Panc1 (cell line): ENCODE data around the gene PRMT5. TPM values are rescaled to one million over a fixed set of nuclear protein-coding genes. Genes with fewer than 3 reads are reported as not detected.

ENCODE experiments used
- ATAC-seq: fragments of 200-7000 bp; cut with Tn5 transposase; 2 replicates; pipeline ENCODE4 v1.9.1; 2020; ENCODE audit warnings: mild to moderate bottlenecking, moderate library complexity
- BruUV-seq: library from RNA; stranded (reverse); fragments of 400-500 nt; replicated peaks from 2 replicates; lab custom pipeline; 2021; lab: Mats Ljungman, UMichigan
- CTCF ChIA-PET: fragments of 300-600 bp; sonication (Branson Sonifier 250); formaldehyde crosslinking; loops from one replicate; lab custom pipeline; 2022; ENCODE audit warnings: antibody characterized with exemption; lab: Charles Lee
- POLR2A ChIA-PET: fragments of 300-600 bp; sonication (Branson Sonifier 250); formaldehyde crosslinking; loops from one replicate; lab custom pipeline; 2022; ENCODE audit warnings: antibody characterized with exemption; lab: Charles Lee
- DNase-seq: peaks from one replicate; pipeline ENCODE4 v3.0.0-alpha.2; 2010; ENCODE audit warnings: low read depth, low spot score
- H3K27ac ChIP-seq: 2 replicates; pipeline ENCODE4 v1.5.1; 2011; ENCODE audit warnings: mild to moderate bottlenecking, low read length, inconsistent platforms
- H3K27me3 ChIP-seq: fragments of 200-500 bp; sonication (Bioruptor generic); 2 replicates; pipeline ENCODE4 v1.6.0; 2014; ENCODE audit warnings: low read length, inconsistent platforms; ENCODE audit not compliant: control insufficient read depth, insufficient read depth
- H3K36me3 ChIP-seq: fragments of 200-500 bp; sonication (Bioruptor generic); 2 replicates; pipeline ENCODE4 v1.5.1; 2014; ENCODE audit warnings: inconsistent platforms, mild to moderate bottlenecking, low read length, moderate library complexity; ENCODE audit not compliant: control insufficient read depth, insufficient read depth
- H3K4me1 ChIP-seq: 2 replicates; pipeline ENCODE4 v1.5.1; 2011; ENCODE audit warnings: inconsistent platforms, mild to moderate bottlenecking, low read length, moderate library complexity; ENCODE audit not compliant: control insufficient read depth, insufficient read depth
- H3K4me3 ChIP-seq, 2 experiments: 2 replicates each; pipeline ENCODE4 v1.5.1; 2011 to 2012; ENCODE audit warnings: low read depth in 2 of 2, low read length in 2 of 2, mild to moderate bottlenecking in 2 of 2, inconsistent platforms in 1 of 2, moderate library complexity in 1 of 2
- H3K9me3 ChIP-seq: fragments of 200-500 bp; sonication (Bioruptor generic); 2 replicates; pipeline ENCODE4 v1.5.1; 2014; ENCODE audit warnings: low read depth, mild to moderate bottlenecking, inconsistent platforms, low read length, moderate library complexity; ENCODE audit not compliant: control insufficient read depth, insufficient read depth
- POLR2AphosphoS5 ChIP-seq: IDR thresholded peaks from 2 replicates; pipeline ENCODE4 v1.6.1; 2012; ENCODE audit warnings: mild to moderate bottlenecking, low read depth, low read length, moderate library complexity
- SIN3A ChIP-seq: IDR thresholded peaks from 2 replicates; pipeline ENCODE4 v1.6.1; 2012; ENCODE audit warnings: low read depth, mild to moderate bottlenecking, low read length, moderate library complexity, borderline replicate concordance; ENCODE audit not compliant: insufficient read depth
- TCF7L2 ChIP-seq: IDR thresholded peaks from 2 replicates; pipeline ENCODE4 v1.6.1; 2011; ENCODE audit warnings: mild to moderate bottlenecking, low read depth, low read length, inconsistent platforms
- in situ Hi-C: cut with HindIII; loops from 2 replicates; pipeline ENCODE4 v1.10.0; 2016; ENCODE audit warnings: low sequenced_read_pairs, low pct_unique_long_range_greater_than_20kb
- intact Hi-C: fragments of 100-400 bp; cut with micrococcal nuclease; formaldehyde crosslinking; loops from one replicate; pipeline ENCODE4 v1.10.0; 2022; ENCODE audit not compliant: unreplicated experiment
- total RNA-seq: library from RNA; stranded (reverse); gene quantifications from one replicate; pipeline ENCODE4 v1.2.1, GENCODE V29; 2021; ENCODE audit not compliant: unreplicated experiment
- TF ChIP-seq, protein P1 (sequence below), 2 experiments: IDR thresholded peaks; 2 replicates each; pipeline ENCODE4 v1.6.1; 2011 to 2012; ENCODE audit warnings: low read depth in 2 of 2, control low read depth in 1 of 2, low read length in 1 of 2, mild to moderate bottlenecking in 1 of 2, moderate library complexity in 1 of 2; ENCODE audit not compliant: insufficient read depth in 1 of 2
- TF ChIP-seq, protein P2 (sequence below): fragments of 450-650 bp; IDR thresholded peaks from 2 replicates; pipeline ENCODE4 v1.5.1; 2017; ENCODE audit warnings: mild to moderate bottlenecking

PRMT5 gene
- total RNA-seq, 1 experiment from 2014 or later = 108 TPM

DNA sequence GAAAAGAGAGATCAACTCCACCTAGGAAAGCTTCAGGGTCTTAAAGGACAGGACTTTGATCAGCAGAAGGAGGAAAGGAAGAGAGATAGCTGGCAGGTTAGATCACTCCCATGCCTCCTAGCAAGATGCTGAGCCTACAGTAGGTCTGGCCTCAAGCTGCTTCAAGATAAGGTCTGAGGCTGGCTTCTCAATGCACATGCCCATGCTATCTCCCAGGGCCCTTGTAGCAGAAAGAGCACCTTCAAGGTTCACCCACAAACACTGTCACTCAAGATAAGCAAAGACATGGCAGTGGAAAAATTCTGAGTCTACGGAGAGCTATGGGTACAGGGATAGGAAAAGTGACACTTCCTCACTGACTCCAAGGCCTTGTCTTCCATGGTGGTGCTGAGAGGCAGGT, 31.8 kb downstream of the PRMT5 start:
- no peak for ATAC-seq

DNA sequence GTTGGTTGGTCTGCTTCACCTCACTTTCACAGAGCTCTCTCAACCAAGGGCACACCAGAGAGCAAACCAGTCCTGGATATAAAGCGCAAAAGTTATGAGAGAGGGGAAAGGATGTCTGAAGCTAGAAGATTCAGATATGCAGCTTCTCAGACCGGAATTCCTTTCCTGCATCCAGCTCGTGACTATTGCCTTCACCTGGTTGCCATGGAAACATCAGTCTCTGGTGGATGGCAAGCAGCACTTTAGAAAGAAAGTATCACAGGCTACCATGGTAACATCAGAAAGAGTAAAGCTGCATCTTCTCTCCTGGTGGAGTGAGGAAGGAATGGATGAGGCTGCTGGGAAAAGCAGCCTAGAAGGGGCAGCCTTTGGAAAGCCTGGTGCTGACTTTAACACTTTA, 32.4 kb downstream of the PRMT5 start:
- no peaks in the 10 kb centered on the region for H3K9me3 ChIP-seq
- TF ChIP-seq TCF7L2 = no peak
- TF ChIP-seq, protein P1, sequence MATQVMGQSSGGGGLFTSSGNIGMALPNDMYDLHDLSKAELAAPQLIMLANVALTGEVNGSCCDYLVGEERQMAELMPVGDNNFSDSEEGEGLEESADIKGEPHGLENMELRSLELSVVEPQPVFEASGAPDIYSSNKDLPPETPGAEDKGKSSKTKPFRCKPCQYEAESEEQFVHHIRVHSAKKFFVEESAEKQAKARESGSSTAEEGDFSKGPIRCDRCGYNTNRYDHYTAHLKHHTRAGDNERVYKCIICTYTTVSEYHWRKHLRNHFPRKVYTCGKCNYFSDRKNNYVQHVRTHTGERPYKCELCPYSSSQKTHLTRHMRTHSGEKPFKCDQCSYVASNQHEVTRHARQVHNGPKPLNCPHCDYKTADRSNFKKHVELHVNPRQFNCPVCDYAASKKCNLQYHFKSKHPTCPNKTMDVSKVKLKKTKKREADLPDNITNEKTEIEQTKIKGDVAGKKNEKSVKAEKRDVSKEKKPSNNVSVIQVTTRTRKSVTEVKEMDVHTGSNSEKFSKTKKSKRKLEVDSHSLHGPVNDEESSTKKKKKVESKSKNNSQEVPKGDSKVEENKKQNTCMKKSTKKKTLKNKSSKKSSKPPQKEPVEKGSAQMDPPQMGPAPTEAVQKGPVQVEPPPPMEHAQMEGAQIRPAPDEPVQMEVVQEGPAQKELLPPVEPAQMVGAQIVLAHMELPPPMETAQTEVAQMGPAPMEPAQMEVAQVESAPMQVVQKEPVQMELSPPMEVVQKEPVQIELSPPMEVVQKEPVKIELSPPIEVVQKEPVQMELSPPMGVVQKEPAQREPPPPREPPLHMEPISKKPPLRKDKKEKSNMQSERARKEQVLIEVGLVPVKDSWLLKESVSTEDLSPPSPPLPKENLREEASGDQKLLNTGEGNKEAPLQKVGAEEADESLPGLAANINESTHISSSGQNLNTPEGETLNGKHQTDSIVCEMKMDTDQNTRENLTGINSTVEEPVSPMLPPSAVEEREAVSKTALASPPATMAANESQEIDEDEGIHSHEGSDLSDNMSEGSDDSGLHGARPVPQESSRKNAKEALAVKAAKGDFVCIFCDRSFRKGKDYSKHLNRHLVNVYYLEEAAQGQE (IDR thresholded peaks at IDR 0.05; ENCODE audit: insufficient read depth in 1 of 2, low read depth in 2 of 2, low read length in 1 of 2) = no peak
- no peak for TF ChIP-seq POLR2AphosphoS5
- no peak for TF ChIP-seq SIN3A
- TF ChIP-seq, protein P2, sequence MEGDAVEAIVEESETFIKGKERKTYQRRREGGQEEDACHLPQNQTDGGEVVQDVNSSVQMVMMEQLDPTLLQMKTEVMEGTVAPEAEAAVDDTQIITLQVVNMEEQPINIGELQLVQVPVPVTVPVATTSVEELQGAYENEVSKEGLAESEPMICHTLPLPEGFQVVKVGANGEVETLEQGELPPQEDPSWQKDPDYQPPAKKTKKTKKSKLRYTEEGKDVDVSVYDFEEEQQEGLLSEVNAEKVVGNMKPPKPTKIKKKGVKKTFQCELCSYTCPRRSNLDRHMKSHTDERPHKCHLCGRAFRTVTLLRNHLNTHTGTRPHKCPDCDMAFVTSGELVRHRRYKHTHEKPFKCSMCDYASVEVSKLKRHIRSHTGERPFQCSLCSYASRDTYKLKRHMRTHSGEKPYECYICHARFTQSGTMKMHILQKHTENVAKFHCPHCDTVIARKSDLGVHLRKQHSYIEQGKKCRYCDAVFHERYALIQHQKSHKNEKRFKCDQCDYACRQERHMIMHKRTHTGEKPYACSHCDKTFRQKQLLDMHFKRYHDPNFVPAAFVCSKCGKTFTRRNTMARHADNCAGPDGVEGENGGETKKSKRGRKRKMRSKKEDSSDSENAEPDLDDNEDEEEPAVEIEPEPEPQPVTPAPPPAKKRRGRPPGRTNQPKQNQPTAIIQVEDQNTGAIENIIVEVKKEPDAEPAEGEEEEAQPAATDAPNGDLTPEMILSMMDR = no peak
- no peaks in the 10 kb centered on the region for H3K27me3 ChIP-seq
- no peaks in the 10 kb centered on the region for H3K4me1 ChIP-seq
- intact Hi-C loops (no loop called here), in situ Hi-C loops (no loop called here)
- BruUV-seq = no TSS peak
- peaks cover 4% of the 10 kb centered on the region; the same call in 1 of the 2 replicates for H3K36me3 ChIP-seq
- ATAC-seq = no peak
- no peak for DNase-seq
- H3K27ac ChIP-seq = no peak overlapping the region
- H3K4me3 ChIP-seq = no peak overlapping the region
- POLR2A ChIA-PET = no interaction called here
- CTCF ChIA-PET = interaction anchor here (0.5 to 0.6 kb wide), 2 partner anchors 47 to 898 kb away, joined by 4 read pairs; no protein-coding TSS in a partner anchor

More for the DNA sequence above, 31.8 kb downstream of the PRMT5 start:
- no peak for TF ChIP-seq POLR2AphosphoS5
- no peak for TF ChIP-seq SIN3A
- TF ChIP-seq, protein P1 (IDR thresholded peaks at IDR 0.05; ENCODE audit: insufficient read depth in 1 of 2, low read depth in 2 of 2, low read length in 1 of 2) = no peak
- TF ChIP-seq, protein P2 = no peak
- no peak for TF ChIP-seq TCF7L2
- H3K27me3 ChIP-seq = no peaks in the 10 kb centered on the region
- BruUV-seq = no TSS peak
- H3K27ac ChIP-seq = no peak overlapping the region
- H3K4me3 ChIP-seq = no peak overlapping the region
- POLR2A ChIA-PET = no interaction called here
- in situ Hi-C loops = no loop called here
- peaks cover 4% of the 10 kb centered on the region; the same call in 1 of the 2 replicates for H3K36me3 ChIP-seq
- H3K4me1 ChIP-seq = no peaks in the 10 kb centered on the region
- no peak for DNase-seq
- no peaks in the 10 kb centered on the region for H3K9me3 ChIP-seq
- intact Hi-C loops = no loop called here
- CTCF ChIA-PET = no interaction called here
